SK-N-SH (cell line): ENCODE measurements around the gene MARF1. TPM values are rescaled to one million over a fixed set of nuclear protein-coding genes. Genes with fewer than 3 reads are reported as not detected.
"Not testable (repeated sequence)": the region's sequence is repeated elsewhere in the genome, so short reads cannot be mapped to it uniquely, and the experiment has no call there.

Experiments
- CTCF ChIA-PET: fragments of 300-600, 350-600 bp; formaldehyde crosslinking; extraction: SDS; loops from one replicate; lab custom pipeline; 2021; lab: Yijun Ruan, JAX
- POLR2A ChIA-PET: fragments of 350-600 bp; sonication (Branson Sonifier 250); formaldehyde crosslinking; extraction: SDS; loops from one replicate; lab custom pipeline; 2020; ENCODE audit warnings: antibody characterized with exemption, inconsistent platforms; lab: Yijun Ruan, JAX
- DNase-seq: peaks from one replicate; pipeline ENCODE4 v3.0.0; 2012
- H2AFZ ChIP-seq: fragments of 200-600 bp; sonication (generic); 2 replicates; pipeline ENCODE4 v1.8.1; 2016; ENCODE audit warnings: antibody characterized with exemption, mild to moderate bottlenecking, low read depth
- H3F3A ChIP-seq: fragments of 200-600 bp; sonication (generic); replicated peaks from 2 replicates; pipeline ENCODE3; 2016; ENCODE audit warnings: antibody characterized with exemption, mild to moderate bottlenecking; ENCODE audit not compliant: insufficient read depth
- H3K27ac ChIP-seq, 2 experiments: fragments of 200-500 bp in 1 of 2; fragments of 200-600 bp in 1 of 2; sonication (Bioruptor generic) in 1 of 2; sonication (generic), shearing (Covaris generic) in 1 of 2; 2 replicates each; pipeline versions ENCODE4 v1.5.1 to v1.6.1; 2014 to 2016; ENCODE audit warnings: low read depth in 2 of 2, inconsistent platforms in 1 of 2, low read length in 1 of 2, mild to moderate bottlenecking in 1 of 2, mixed read lengths in 1 of 2
- H3K27me3 ChIP-seq: fragments of 200-600 bp; sonication (generic), shearing (Covaris generic); 2 replicates; pipeline ENCODE4 v1.6.1; 2016; ENCODE audit warnings: mixed run types; ENCODE audit not compliant: insufficient read depth
- H3K36me3 ChIP-seq, 2 experiments: fragments of 200-500 bp in 1 of 2; fragments of 200-600 bp in 1 of 2; sonication (Bioruptor generic) in 1 of 2; sonication (generic) in 1 of 2; replicated peaks in 1 of 2; 2 replicates each; pipeline versions ENCODE3 to v1.5.1; 2014 to 2016; ENCODE audit warnings: low read length in 1 of 2, mild to moderate bottlenecking in 1 of 2; ENCODE audit not compliant: insufficient read depth in 2 of 2, control insufficient read depth in 1 of 2
- H3K4me1 ChIP-seq, 2 experiments: fragments of 200-500 bp in 1 of 2; fragments of 200-600 bp in 1 of 2; sonication (Bioruptor generic) in 1 of 2; sonication (generic), shearing (Covaris generic) in 1 of 2; 2 replicates each; pipeline versions ENCODE4 v1.5.1 to v1.6.1; 2014 to 2016; ENCODE audit warnings: low read depth in 1 of 2, low read length in 1 of 2, mixed run types in 1 of 2; ENCODE audit not compliant: insufficient read depth in 2 of 2, control insufficient read depth in 1 of 2
- H3K4me2 ChIP-seq: fragments of 200-600 bp; sonication (generic), shearing (Covaris generic); 2 replicates; pipeline ENCODE4 v1.6.1; 2017; ENCODE audit warnings: mixed run types
- H3K4me3 ChIP-seq, 2 experiments: fragments of 200-500 bp in 1 of 2; fragments of 200-600 bp in 1 of 2; sonication (Bioruptor generic) in 1 of 2; sonication (generic), shearing (Covaris generic) in 1 of 2; 2 replicates each; pipeline versions ENCODE4 v1.5.1 to v1.8.1; 2014 to 2016; ENCODE audit warnings: low read depth in 2 of 2, inconsistent platforms in 1 of 2, low read length in 1 of 2, mild to moderate bottlenecking in 1 of 2, mixed read lengths in 1 of 2, moderate library complexity in 1 of 2
- H3K79me2 ChIP-seq: fragments of 200-600 bp; sonication (generic); 2 replicates; pipeline ENCODE4 v1.8.1; 2017; ENCODE audit warnings: mild to moderate bottlenecking; ENCODE audit not compliant: insufficient read depth
- H3K9ac ChIP-seq: fragments of 200-600 bp; sonication (generic); 2 replicates; pipeline ENCODE4 v1.6.1; 2017; ENCODE audit warnings: mixed run types
- H3K9me2 ChIP-seq: fragments of 200-600 bp; sonication (generic); 2 replicates; pipeline ENCODE4 v1.6.1; 2017; ENCODE audit warnings: mixed run types
- H3K9me3 ChIP-seq: fragments of 200-600 bp; sonication (generic); 2 replicates; pipeline ENCODE4 v1.6.1; 2017; ENCODE audit warnings: mixed run types, mild to moderate bottlenecking, moderate library complexity
- H4K20me1 ChIP-seq: fragments of 200-600 bp; sonication (generic); 2 replicates; pipeline ENCODE4 v1.6.1; 2017; ENCODE audit warnings: mild to moderate bottlenecking, mixed run types; ENCODE audit not compliant: insufficient read depth
- CHD2 ChIP-seq: fragments of 150-350 bp; IDR thresholded peaks from 2 replicates; pipeline ENCODE4 v1.6.1; 2018; ENCODE audit warnings: low read length; ENCODE audit not compliant: partially characterized antibody
- EP300 ChIP-seq, 2 experiments: IDR thresholded peaks; 2 replicates each; pipeline versions ENCODE4 v1.4.0 to v1.6.1; 2012; ENCODE audit warnings: borderline replicate concordance in 1 of 2, low read depth in 1 of 2, low read length in 1 of 2
- FOXJ3 ChIP-seq: sonication (generic); formaldehyde crosslinking; IDR thresholded peaks from 2 replicates; pipeline ENCODE4 v1.5.1; 2020; ENCODE audit warnings: mild to moderate bottlenecking, missing genetic modification reagents
- FOXM1 ChIP-seq: IDR thresholded peaks from 2 replicates; pipeline ENCODE4 v1.4.0; 2012; ENCODE audit warnings: low read depth, mild to moderate bottlenecking
- GABPA ChIP-seq: IDR thresholded peaks from 2 replicates; pipeline ENCODE4 v1.4.0; 2012; ENCODE audit warnings: low read depth, mild to moderate bottlenecking
- WGBS: methylation state at CpG from one replicate; pipeline ENCODE4 v1.1.6; 2017; ENCODE audit warnings: low lambda C conversion rate; 5-methylcytosine and 5-hydroxymethylcytosine counted together
- polyA plus RNA-seq, 3 experiments: library from polyadenylated mRNA; depleted of rRNA; stranded (reverse); fragments of >200 nt; gene quantifications; 2 replicates each; pipeline ENCODE4 v1.2.3, GENCODE V29; 2012
- TF ChIP-seq, protein P1 (sequence below): fragments of 150-350 bp; IDR thresholded peaks from 2 replicates; pipeline ENCODE4 v1.6.1; 2016; ENCODE audit warnings: mild to moderate bottlenecking, low read depth, low read length
- TF ChIP-seq, protein P2 (sequence below): IDR thresholded peaks from 2 replicates; pipeline ENCODE4 v1.4.0; 2012; ENCODE audit warnings: low read depth
- TF ChIP-seq, protein P3 (sequence below): IDR thresholded peaks from 2 replicates; pipeline ENCODE4 v1.4.0; 2012; ENCODE audit warnings: low read depth, borderline replicate concordance

Gene MARF1
- polyA plus RNA-seq, 1 of the 3 experiments (the other 2 are of a cell fraction): 10.3 TPM

DNA sequence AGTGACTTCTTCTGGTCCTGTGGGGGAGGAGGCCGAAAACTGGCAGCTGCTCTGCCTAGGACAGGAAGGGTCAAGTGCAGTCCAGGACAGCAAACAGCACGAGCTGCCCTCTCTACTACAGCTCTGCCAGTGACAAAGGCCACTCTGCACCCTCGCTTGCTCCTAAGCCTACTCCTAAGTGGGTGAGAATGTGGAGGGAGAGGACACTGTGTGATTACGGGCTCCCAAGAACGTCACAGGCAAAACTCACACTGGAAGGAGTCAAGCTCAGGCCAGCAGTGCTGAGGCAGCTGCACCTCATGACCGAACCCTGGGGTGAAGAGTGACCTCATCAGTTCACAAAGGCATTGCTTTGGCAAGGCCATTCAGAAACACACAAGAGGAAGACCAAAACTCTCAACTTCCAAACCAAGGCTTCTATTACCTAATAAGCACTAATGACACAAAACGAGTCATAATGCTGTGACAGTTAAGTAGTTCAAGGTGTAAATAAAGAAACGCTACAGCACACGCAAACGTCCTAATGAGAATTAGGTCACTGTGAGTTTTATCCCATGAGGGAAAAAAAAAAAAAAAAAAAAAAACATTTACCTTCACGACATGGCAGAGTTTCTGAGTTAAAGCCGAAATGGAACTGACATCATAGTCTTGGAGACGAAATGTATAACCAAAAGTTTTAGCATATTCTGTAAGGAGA lies 35.1 kb downstream of the MARF1 start:
- Histone ChIP-seq H4K20me1 (no peaks in the 10 kb centered on the region; the same call in 1 of the 2 replicates), H3K4me3 (no peak overlapping the region), H3F3A (no peaks in the 10 kb centered on the region), H3K79me2 (no peaks in the 10 kb centered on the region), H3K9ac (no peak overlapping the region), H3K4me2 (no peak overlapping the region), H3K36me3 (peaks cover 51 to 85% of the 10 kb centered on the region in 2 experiments), H3K27ac (no peak overlapping the region), H3K9me2 (no peaks in the 10 kb centered on the region), H2AFZ (no peak overlapping the region), H3K27me3 (no peaks in the 10 kb centered on the region), H3K4me1 (no peaks in the 10 kb centered on the region), H3K9me3 (no peaks in the 10 kb centered on the region)
- DNase-seq: no peak
- TF ChIP-seq, protein P1, sequence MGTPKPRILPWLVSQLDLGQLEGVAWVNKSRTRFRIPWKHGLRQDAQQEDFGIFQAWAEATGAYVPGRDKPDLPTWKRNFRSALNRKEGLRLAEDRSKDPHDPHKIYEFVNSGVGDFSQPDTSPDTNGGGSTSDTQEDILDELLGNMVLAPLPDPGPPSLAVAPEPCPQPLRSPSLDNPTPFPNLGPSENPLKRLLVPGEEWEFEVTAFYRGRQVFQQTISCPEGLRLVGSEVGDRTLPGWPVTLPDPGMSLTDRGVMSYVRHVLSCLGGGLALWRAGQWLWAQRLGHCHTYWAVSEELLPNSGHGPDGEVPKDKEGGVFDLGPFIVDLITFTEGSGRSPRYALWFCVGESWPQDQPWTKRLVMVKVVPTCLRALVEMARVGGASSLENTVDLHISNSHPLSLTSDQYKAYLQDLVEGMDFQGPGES: no peak
- TF ChIP-seq FOXJ3 (CRISPR knock-in tag) (no peak), GABPA (no peak), CHD2 (no peak), EP300 (IDR thresholded peaks at IDR 0.05; ENCODE audit: borderline replicate concordance in 1 of 2, low read depth in 1 of 2, low read length in 1 of 2) (no peak), FOXM1 (no peak)
- TF ChIP-seq, protein P2, sequence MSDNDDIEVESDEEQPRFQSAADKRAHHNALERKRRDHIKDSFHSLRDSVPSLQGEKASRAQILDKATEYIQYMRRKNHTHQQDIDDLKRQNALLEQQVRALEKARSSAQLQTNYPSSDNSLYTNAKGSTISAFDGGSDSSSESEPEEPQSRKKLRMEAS: no peak
- TF ChIP-seq, protein P3, sequence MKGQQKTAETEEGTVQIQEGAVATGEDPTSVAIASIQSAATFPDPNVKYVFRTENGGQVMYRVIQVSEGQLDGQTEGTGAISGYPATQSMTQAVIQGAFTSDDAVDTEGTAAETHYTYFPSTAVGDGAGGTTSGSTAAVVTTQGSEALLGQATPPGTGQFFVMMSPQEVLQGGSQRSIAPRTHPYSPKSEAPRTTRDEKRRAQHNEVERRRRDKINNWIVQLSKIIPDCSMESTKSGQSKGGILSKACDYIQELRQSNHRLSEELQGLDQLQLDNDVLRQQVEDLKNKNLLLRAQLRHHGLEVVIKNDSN: no peak
- POLR2A ChIA-PET: interaction anchor here (1.2 kb wide), 1 partner anchor 14 kb away, joined by 3 read pairs; no protein-coding TSS in a partner anchor
- CTCF ChIA-PET: interaction anchor here (0.7 to 1.5 kb wide), 4 partner anchors 19 to 181 kb away, joined by 3 to 5 read pairs (median 4); no protein-coding TSS in a partner anchor
- 88% methylated on average over 13 of the region's 13 CpGs for WGBS

DNA sequence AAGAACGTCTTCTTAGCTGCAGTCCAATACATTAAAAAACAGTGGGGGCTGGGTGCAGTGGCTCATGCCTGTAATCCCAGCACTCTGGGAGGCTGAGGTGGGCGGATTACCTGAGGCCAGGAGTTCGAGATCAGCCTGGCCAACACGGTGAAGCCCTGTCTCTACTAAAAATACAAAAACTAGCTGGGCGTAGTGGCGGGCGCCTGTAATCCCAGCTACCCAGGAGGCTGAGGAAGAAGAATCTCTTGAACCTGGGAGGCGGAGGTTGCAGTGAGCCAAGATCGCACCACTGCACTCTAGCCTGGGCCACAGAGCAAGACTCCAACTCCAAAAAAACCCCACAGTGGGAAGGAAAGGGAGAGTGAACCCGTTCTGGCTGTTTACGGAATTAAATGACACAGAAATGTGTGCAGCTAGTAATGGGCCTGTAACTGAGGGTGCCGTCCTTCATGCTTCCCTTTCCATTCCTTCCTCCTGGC lies 35.7 kb downstream of the MARF1 start:
- 98% methylated on average over 12 of the region's 12 CpGs for WGBS
- ChIA-PET CTCF (interaction anchor here (1.0 to 1.5 kb wide), 2 partner anchors 37 to 179 kb away, joined by 4 read pairs; no protein-coding TSS in a partner anchor), POLR2A (interaction anchor here (1.2 kb wide), 1 partner anchor 14 kb away, joined by 3 read pairs; no protein-coding TSS in a partner anchor)
- H3K9ac ChIP-seq, H3K9me3 ChIP-seq, H3K9me2 ChIP-seq, H2AFZ ChIP-seq, H3F3A ChIP-seq, H3K4me2 ChIP-seq, H4K20me1 ChIP-seq, DNase-seq, H3K27ac ChIP-seq, H3K4me3 ChIP-seq, H3K4me1 ChIP-seq, H3K79me2 ChIP-seq, H3K27me3 ChIP-seq: not testable (repeated sequence)
- peaks cover 51 to 85% of the 10 kb centered on the region in 2 experiments for H3K36me3 ChIP-seq
